Effector memory CD4-positive, alpha-beta T cell (primary cell): ENCODE results near the gene CXCR6.
A peak's percentile ranks its signal among the peaks of the same experiment; 100 is the strongest.

Experiments
- DNase-seq, 3 donors: peaks; one replicate each; pipeline ENCODE4 v3.0.0-alpha.2; 2020
- H3K27ac ChIP-seq: 2 replicates; pipeline ENCODE4 v1.7.0; 2013; ENCODE audit warnings: mild to moderate bottlenecking, low read length, moderate library complexity; ENCODE audit not compliant: insufficient read depth, poor library complexity, severe bottlenecking
- H3K27me3 ChIP-seq: replicated peaks from 2 replicates; pipeline ENCODE4 v1.7.0; 2013; ENCODE audit warnings: mild to moderate bottlenecking, low read length; ENCODE audit not compliant: insufficient read depth, control insufficient read depth, poor library complexity, severe bottlenecking
- H3K36me3 ChIP-seq: 2 replicates; pipeline ENCODE4 v1.7.0; 2013; ENCODE audit warnings: mild to moderate bottlenecking, low read length, moderate library complexity; ENCODE audit not compliant: control insufficient read depth, insufficient read depth
- H3K4me1 ChIP-seq: 2 replicates; pipeline ENCODE4 v1.7.0; 2013; ENCODE audit warnings: low read length, mild to moderate bottlenecking; ENCODE audit not compliant: control insufficient read depth, insufficient read depth, poor library complexity, severe bottlenecking
- H3K4me3 ChIP-seq: 2 replicates; pipeline ENCODE4 v1.7.0; 2013; ENCODE audit warnings: low read length, low read depth, mild to moderate bottlenecking; ENCODE audit not compliant: insufficient read depth, poor library complexity, severe bottlenecking
- H3K9me3 ChIP-seq: 2 replicates; pipeline ENCODE4 v1.7.0; 2013; ENCODE audit warnings: mild to moderate bottlenecking, low read length, moderate library complexity; ENCODE audit not compliant: control insufficient read depth

The CXCR6 gene

DNA sequence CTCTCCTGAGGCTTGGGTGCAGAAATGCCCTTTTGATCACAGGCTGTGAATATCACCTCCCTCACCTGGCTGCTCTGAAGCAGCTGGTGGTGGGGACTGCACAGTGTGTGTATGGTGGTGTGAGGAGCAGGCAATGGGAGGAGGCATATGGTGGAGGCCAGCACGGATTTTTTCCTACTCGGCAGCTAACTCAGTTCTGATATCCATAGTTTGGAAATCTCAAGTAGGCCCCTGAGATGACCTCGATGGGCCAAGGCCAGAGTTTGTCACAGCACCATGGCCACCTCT is 21.3 kb upstream of the CXCR6 start:
- DNase-seq: no peak
- no peak overlapping the region for H3K27ac ChIP-seq
- H3K4me3 ChIP-seq: no peak overlapping the region
- H3K9me3 ChIP-seq: no peaks in the 10 kb centered on the region
- peaks cover 64% of the 10 kb centered on the region for H3K36me3 ChIP-seq
- no peaks in the 10 kb centered on the region for H3K4me1 ChIP-seq
- H3K27me3 ChIP-seq: no peaks in the 10 kb centered on the region

DNA sequence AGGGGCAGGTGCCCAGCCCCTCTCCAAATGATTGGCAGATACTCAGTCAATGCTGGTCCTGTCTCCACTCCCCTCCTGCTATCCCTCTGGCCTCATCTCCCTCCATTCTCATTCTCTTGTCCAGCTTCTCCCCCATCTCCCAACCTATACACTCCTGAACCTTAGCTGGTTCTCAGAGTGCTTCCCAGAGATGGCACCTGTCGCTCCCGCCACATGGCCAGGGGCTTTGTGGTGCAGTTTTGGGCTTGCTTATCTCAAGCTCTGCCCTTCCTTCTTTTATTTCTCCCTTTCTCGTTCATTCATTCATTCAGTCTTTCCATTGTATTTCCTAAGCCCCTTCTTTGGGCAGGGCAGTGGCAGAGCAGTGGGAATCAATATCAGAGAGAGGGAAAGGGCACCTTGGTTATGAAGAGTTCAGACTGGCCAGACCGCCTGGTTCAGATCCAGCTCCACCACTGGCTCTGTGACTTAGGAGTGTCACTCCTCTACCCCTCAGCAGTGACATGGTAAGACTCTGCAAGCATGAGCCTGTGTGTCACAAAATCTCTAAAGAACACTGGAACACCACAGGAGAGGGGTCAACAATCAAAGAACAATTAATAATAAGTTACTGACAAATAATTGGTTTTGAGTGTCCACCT is 20.2 kb upstream of the CXCR6 start:
- H3K9me3 ChIP-seq: no peaks in the 10 kb centered on the region
- no peaks in the 10 kb centered on the region for H3K4me1 ChIP-seq
- no peaks in the 10 kb centered on the region for H3K27me3 ChIP-seq
- DNase-seq: no peak
- no peak overlapping the region for H3K4me3 ChIP-seq
- H3K27ac ChIP-seq: no peak overlapping the region
- peaks cover 73% of the 10 kb centered on the region for H3K36me3 ChIP-seq

DNA sequence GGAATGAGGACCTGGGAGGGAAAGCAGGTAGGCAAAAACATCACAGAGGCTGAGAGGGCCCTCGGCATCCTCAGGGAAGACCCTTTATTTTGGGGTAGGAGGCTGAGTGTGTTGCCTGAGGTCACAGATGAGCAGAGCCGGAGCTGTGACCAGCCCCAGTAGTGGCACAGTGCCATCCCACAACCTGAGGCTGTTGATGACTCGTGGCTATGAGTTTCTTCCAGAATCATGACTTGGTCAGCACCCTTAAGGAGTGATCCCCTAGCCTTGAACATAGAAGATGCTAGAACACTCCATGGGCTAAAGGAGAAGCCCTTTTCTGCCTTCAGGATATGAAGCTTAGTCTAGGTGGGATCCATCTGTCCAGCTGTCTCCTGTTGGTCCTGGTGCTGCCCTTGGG is 19.5 kb upstream of the CXCR6 start:
- no peaks in the 10 kb centered on the region for H3K9me3 ChIP-seq
- no peak overlapping the region for H3K27ac ChIP-seq
- no peak for DNase-seq
- H3K36me3 ChIP-seq: peaks cover 76% of the 10 kb centered on the region
- no peaks in the 10 kb centered on the region for H3K27me3 ChIP-seq
- H3K4me1 ChIP-seq: no peaks in the 10 kb centered on the region
- H3K4me3 ChIP-seq: no peak overlapping the region

DNA sequence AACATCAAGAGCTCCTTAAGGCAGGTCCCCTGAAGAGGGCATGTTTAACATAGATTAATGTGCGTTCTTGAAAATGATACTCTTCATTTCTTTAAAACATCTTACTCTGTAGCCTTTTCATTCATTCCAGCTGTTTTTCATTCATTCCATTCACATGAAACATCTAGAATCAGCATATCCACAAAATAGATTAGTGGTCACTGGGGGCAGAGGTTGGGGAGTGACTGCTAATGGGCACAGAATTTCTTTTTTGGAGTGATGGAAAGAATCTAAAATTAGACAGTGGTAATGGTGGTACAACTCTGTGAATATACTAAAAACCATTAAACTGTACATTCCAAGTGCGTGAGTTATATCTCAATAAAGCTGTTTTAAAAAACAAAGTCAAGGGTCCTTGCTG is 15.4 kb upstream of the CXCR6 start:
- H3K27me3 ChIP-seq: no peaks in the 10 kb centered on the region
- no peak overlapping the region for H3K4me3 ChIP-seq
- no peaks in the 10 kb centered on the region for H3K4me1 ChIP-seq
- H3K36me3 ChIP-seq: peaks cover 80% of the 10 kb centered on the region
- no peaks in the 10 kb centered on the region for H3K9me3 ChIP-seq
- no peak for DNase-seq
- H3K27ac ChIP-seq: no peak overlapping the region

DNA sequence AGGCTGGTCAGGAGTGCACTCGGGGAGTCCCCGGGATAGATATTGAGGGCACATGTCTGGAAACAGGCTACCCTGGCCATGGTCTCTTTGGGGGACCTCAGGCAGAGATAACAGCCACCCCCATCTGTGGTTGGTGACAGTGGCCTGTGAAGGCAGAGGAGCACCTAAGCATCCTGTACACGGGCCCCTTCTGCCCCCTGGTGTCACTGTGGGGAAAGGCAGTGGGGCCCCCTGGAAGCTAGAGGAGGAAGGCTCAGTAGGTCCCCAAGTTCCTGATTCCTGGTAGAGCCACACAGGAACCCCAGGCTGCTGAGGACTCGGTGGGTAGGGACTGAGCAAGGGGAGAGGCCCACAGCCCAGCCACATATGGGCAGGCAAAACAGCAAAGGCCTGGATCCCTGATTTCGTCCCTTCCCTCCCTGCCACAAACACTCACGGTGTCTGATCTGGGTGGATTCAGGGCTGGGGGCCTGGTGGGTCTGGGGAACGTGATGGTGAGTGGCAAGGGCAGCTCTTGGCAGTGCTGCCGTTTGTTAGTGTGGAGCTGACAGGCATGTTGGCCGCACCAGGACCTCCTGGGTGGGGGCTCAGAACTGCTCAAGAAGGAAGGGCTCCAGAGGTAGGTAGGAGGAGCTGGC is 14.1 kb upstream of the CXCR6 start:
- no peak overlapping the region for H3K4me3 ChIP-seq
- H3K36me3 ChIP-seq: peaks cover 79% of the 10 kb centered on the region
- peak; percentile 37 to 45 (median 41) for DNase-seq
- H3K9me3 ChIP-seq: no peaks in the 10 kb centered on the region
- no peaks in the 10 kb centered on the region for H3K4me1 ChIP-seq
- no peak overlapping the region for H3K27ac ChIP-seq
- H3K27me3 ChIP-seq: no peaks in the 10 kb centered on the region

DNA sequence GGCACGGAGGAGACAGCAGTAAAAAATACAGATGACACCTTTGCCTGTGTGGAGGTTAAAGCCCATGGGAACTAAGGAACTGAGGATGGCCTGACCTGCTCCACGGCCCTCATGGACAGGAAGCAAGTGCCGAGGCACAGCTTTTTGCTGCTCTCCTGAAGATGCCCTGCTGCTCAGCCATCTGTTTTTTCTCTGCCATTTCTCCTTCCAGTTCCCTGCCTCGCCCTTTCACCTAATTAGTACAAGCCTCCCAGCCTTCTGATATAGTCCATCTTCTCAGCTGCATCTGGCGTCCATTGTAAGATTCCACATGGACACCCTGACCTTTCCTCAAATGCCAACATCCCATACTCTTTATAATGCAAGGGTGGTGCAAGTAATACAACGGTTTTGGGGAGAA is 11.8 kb upstream of the CXCR6 start:
- no peaks in the 10 kb centered on the region for H3K27me3 ChIP-seq
- no peaks in the 10 kb centered on the region for H3K9me3 ChIP-seq
- H3K36me3 ChIP-seq: peaks cover 86% of the 10 kb centered on the region
- DNase-seq: no peak
- H3K27ac ChIP-seq: no peak overlapping the region
- no peaks in the 10 kb centered on the region for H3K4me1 ChIP-seq
- no peak overlapping the region for H3K4me3 ChIP-seq

DNA sequence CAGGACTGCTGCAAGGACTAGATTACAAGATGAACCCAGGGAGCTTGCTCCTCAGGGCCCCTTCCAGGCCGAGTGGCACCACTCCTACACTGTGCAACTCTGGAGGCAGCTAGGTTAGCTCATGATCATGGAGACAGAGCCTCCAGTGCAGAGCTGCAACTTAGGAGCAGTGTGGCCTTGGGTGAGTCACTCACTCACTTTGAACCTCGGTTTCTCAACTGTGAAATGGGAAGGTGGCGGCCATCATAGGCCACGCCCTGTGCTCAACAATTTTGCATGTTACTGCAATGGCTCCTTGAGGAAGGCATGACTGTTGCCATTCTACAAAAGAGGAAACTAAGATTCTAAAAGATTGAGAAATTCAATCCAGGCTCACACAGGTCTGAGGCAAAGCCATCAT is 11.2 kb upstream of the CXCR6 start:
- H3K4me3 ChIP-seq: no peak overlapping the region
- H3K4me1 ChIP-seq: no peaks in the 10 kb centered on the region
- peaks cover 91% of the 10 kb centered on the region for H3K36me3 ChIP-seq
- H3K27ac ChIP-seq: no peak overlapping the region
- DNase-seq: no peak
- no peaks in the 10 kb centered on the region for H3K27me3 ChIP-seq
- no peaks in the 10 kb centered on the region for H3K9me3 ChIP-seq

DNA sequence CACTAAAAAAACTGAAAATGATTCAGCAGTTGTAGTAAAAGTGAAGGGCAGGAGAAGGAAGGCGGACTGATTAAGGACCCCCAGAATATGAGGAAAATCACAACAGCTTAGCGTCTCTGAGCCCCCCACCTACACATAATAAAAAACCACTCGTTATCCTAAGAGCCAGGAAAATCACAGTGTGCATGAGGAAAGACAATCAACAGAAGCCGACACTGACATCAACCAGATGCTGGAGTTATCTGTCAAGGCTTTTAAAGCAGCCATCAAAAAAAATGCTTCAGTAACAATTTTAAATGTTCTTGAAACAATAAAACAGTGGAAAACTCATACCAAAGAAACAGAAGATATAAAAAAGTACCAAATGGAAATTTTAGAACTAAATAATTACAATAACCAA is 9.7 kb upstream of the CXCR6 start:
- no peak overlapping the region for H3K27ac ChIP-seq
- no peaks in the 10 kb centered on the region for H3K27me3 ChIP-seq
- no peaks in the 10 kb centered on the region for H3K9me3 ChIP-seq
- H3K4me1 ChIP-seq: no peaks in the 10 kb centered on the region
- no peak overlapping the region for H3K4me3 ChIP-seq
- no peak for DNase-seq
- H3K36me3 ChIP-seq: peaks cover 87% of the 10 kb centered on the region

DNA sequence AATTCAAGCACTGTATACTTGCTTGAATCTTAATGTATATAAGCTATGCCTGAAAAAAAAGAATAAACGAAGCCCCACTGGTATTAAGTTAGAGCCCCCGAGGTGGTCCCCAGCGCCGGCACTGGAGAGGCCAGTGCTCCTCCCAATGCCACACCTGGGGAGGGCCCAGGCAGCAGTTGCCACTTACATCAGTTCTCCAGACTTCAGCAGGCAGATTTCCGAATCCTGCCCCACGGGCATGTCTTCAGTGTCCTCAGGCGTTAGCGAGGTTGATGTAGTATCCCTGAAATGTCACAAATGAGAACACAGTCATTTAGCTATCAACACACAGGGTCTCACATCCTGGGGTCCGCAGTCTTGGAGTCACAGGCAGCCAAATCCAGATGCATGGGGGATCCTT is 7.0 kb upstream of the CXCR6 start:
- H3K4me3 ChIP-seq: no peak overlapping the region
- peaks cover 61% of the 10 kb centered on the region for H3K36me3 ChIP-seq
- H3K27ac ChIP-seq: no peak overlapping the region
- no peak for DNase-seq
- no peaks in the 10 kb centered on the region for H3K9me3 ChIP-seq
- no peaks in the 10 kb centered on the region for H3K4me1 ChIP-seq
- no peaks in the 10 kb centered on the region for H3K27me3 ChIP-seq

DNA sequence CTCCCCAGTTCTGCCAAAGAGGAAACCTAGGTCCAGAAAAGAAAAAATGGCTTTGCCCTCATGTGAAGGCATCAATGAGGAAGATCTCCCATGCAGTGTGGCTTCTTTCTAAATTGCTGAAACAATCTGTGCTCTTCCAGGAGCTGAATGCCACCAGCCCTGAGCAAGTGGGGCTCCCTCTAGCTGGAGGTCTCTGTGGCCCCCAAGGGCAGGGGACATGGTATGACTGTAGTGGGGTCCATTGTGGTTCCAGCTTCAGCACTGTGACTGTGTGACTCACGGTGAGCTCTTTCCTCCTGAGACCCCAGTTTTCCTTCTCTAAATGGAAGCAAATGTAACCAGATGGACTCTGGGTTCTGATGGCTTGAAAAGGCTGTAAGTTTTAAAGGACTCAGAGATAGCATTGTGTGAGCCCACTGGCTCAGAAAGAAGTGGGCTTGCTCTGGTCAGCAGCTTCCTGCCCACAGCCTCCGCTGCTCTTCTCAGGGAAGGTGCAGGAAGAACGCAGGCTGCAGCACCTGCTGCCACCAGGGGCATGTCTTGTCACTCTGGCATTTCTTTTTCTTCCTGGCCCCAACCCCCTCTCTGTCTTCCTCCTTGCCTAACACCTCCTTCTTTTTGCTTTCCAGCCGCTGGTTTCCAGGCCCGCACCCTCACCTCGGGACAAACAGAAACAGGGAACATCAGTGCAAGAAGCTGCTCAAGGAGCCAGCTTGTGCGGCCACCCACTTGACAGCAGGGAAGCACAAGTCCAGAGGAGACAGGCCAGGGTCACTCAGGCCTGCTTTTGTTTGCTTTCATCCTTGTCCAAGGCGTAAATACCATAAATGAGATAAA is 5.8 kb upstream of the CXCR6 start:
- no peak overlapping the region for H3K27ac ChIP-seq
- no peaks in the 10 kb centered on the region for H3K27me3 ChIP-seq
- no peak overlapping the region for H3K4me3 ChIP-seq
- H3K4me1 ChIP-seq: no peaks in the 10 kb centered on the region
- no peaks in the 10 kb centered on the region for H3K9me3 ChIP-seq
- no peak for DNase-seq
- H3K36me3 ChIP-seq: peaks cover 50% of the 10 kb centered on the region
